Measurements from ENCODE around the gene EEF1G. TPM values are rescaled to one million over a fixed set of nuclear protein-coding genes. Genes with fewer than 3 reads are reported as not detected.
A peak's percentile ranks its signal among the peaks of the same experiment; 100 is the strongest.

EEF1G gene
- total and polyA plus RNA-seq, 9 of the 15 experiments (the other 6 are each of a cell fraction or from before 2014, with no cell fraction given): 985 to 2,349 (median 2,035) TPM

- no peak for TF ChIP-seq AFF4 (CRISPR knock-in tag; IDR thresholded peaks at IDR 0.05)
- no peak for TF ChIP-seq ZNF507 (tag; conservative IDR thresholded peaks at IDR 0.05)
- no peak for TF ChIP-seq CHCHD3 (CRISPR knock-in tag; IDR thresholded peaks at IDR 0.05)
- no peak for TF ChIP-seq DPF2 (IDR thresholded peaks at IDR 0.05)
- TF ChIP-seq RBFOX2 (IDR thresholded peaks at IDR 0.05; ENCODE audit: low read depth, low read length): peak; percentile 51; the same call in 1 of the 2 replicates
- TF ChIP-seq ZFP91 (CRISPR knock-in tag; IDR thresholded peaks at IDR 0.05): no peak
- no peak for TF ChIP-seq ARID1B (IDR thresholded peaks at IDR 0.05)
- TF ChIP-seq EHMT2 (IDR thresholded peaks at IDR 0.05): no peak
- TF ChIP-seq POLR2B (IDR thresholded peaks at IDR 0.05; ENCODE audit: low read depth, partially characterized antibody): no peak
- no peak for TF ChIP-seq KLF16 (IDR thresholded peaks at IDR 0.05)
- no peak for TF ChIP-seq ZNF589 (CRISPR knock-in tag; IDR thresholded peaks at IDR 0.05; ENCODE audit: low read depth)
- TF ChIP-seq MEIS2 (IDR thresholded peaks at IDR 0.05; ENCODE audit: partially characterized antibody): no peak
- TF ChIP-seq ETV1 (tag; conservative IDR thresholded peaks at IDR 0.05; ENCODE audit: low read depth): no peak
- TF ChIP-seq PPARD (CRISPR knock-in tag; IDR thresholded peaks at IDR 0.05): no peak
- no peak for TF ChIP-seq TSC22D4 (tag; IDR thresholded peaks at IDR 0.05)
- peak; percentile 15; the same call in 1 of the 2 replicates for TF ChIP-seq HCFC1 (IDR thresholded peaks at IDR 0.05; ENCODE audit: low read depth, low read length)
- TF ChIP-seq, protein P1, sequence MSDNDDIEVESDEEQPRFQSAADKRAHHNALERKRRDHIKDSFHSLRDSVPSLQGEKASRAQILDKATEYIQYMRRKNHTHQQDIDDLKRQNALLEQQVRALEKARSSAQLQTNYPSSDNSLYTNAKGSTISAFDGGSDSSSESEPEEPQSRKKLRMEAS (CRISPR knock-in tag; IDR thresholded peaks at IDR 0.05): peak; percentile 74
- TF ChIP-seq MCM7 (IDR thresholded peaks at IDR 0.05): no peak
- TF ChIP-seq PCBP2 (IDR thresholded peaks at IDR 0.05; ENCODE audit: low read depth, low read length, poor library complexity, severe bottlenecking): no peak
- no peak for TF ChIP-seq SMAD1 (IDR thresholded peaks at IDR 0.05; ENCODE audit: low read depth, low read length, partially characterized antibody)
- TF ChIP-seq NFE2L1 (tag; IDR thresholded peaks at IDR 0.05; ENCODE audit: borderline replicate concordance, low read depth): no peak
- TF ChIP-seq SRSF9 (IDR thresholded peaks at IDR 0.05; ENCODE audit: borderline replicate concordance, low read depth, low read length): no peak
- TF ChIP-seq NFRKB (IDR thresholded peaks at IDR 0.05; ENCODE audit: low read depth): no peak
- no peak for TF ChIP-seq TBP (optimal IDR thresholded peaks at IDR 0.05; ENCODE audit: low read depth, low read length)
- TF ChIP-seq ZNF75A (CRISPR knock-in tag; IDR thresholded peaks at IDR 0.05): no peak
- TF ChIP-seq TEAD2 (tag; IDR thresholded peaks at IDR 0.05): no peak
Observed at GRCh38 chr11:62593434-62594044, 19.8 kb upstream of the EEF1G start (continued).

Data from K562 (cell line).